ENCODE data around the gene KCNE1. TPM values are rescaled to one million over a fixed set of nuclear protein-coding genes. Genes with fewer than 3 reads are reported as not detected.
"Not testable (repeated sequence)": the region's sequence is repeated elsewhere in the genome, so short reads cannot be mapped to it uniquely, and the experiment has no call there.

Gene KCNE1
- total and polyA plus RNA-seq, 2 of the 4 experiments (the other 2 are of a cell fraction) = 0.46 to 0.90 TPM

DNA sequence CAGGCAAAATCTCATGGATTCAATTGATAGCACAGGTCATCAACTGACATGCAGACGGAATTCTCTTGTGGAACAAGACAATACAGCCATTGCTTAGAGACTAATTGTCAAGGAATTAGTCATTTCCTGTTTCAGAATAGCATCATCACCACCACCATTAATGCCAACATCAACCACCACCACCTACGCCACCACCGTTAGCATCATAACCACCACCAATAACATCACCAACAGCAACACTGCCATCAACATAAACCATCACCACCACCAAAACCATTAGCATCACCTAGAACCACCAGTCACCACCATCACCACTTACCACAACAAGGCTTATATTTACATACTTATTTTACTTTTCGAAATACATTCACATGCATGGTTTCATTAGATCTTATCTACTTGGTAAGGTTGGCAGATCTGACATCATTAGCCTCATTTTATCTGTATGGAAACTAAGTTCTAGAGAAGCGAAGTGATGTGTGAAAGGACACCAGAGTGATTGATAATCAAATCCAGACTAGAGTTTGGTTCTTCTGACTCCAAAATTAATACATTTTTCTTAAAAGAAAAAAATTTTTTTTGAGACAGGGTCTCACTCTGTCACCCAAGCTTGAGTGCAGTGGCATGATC, 94.4 kb downstream of the KCNE1 start:
- in situ Hi-C loops (cut with MboI; ENCODE audit: low sequenced_read_pairs); dilution Hi-C loops (cut with HindIII; ENCODE audit: low sequenced_read_pairs, unreplicated experiment); H3K4me3 ChIP-seq (ENCODE audit: insufficient read depth, low read depth, low read length); H3K4me1 ChIP-seq (ENCODE audit: control insufficient read depth, insufficient read depth, low read length); H2AFZ ChIP-seq (replicated peaks; ENCODE audit: low read length, poor library complexity); DNase-seq; H3K9me1 ChIP-seq (ENCODE audit: insufficient read depth, low read length); H3K56ac ChIP-seq (ENCODE audit: extremely low read depth, insufficient read depth, low read length); H3K14ac ChIP-seq (replicated peaks; ENCODE audit: low read depth, low read length); H3K27ac ChIP-seq (ENCODE audit: insufficient read depth, low read length); intact Hi-C loops (cut with micrococcal nuclease); H2BK15ac ChIP-seq (ENCODE audit: low read depth, low read length); H3K23ac ChIP-seq (ENCODE audit: low read depth, low read length); H4K8ac ChIP-seq (ENCODE audit: low read depth in 2 of 2, low read length in 2 of 2); H2BK5ac ChIP-seq (ENCODE audit: low read depth, low read length, poor library complexity, severe bottlenecking); H4K91ac ChIP-seq (ENCODE audit: insufficient read depth, low read depth, low read length); H4K20me1 ChIP-seq (ENCODE audit: insufficient read depth, low read length); H3K36me3 ChIP-seq (ENCODE audit: control insufficient read depth, insufficient read depth, low read length); POLR2A ChIA-PET (ENCODE audit: unreplicated experiment); H4K5ac ChIP-seq (ENCODE audit: low read depth, low read length); H3K9me3 ChIP-seq (ENCODE audit: control insufficient read depth, insufficient read depth, low read length); BruUV-seq (replicated peaks); H2AK9ac ChIP-seq (replicated peaks; ENCODE audit: low read depth, low read length, poor library complexity); ATAC-seq (ENCODE audit: low read depth); H3K4me2 ChIP-seq (ENCODE audit: low read depth, low read length); H3K9ac ChIP-seq (ENCODE audit: low read depth, low read length); H2BK120ac ChIP-seq (ENCODE audit: low read depth, low read length); H2BK20ac ChIP-seq (ENCODE audit: low read depth, low read length); CTCF ChIA-PET; H3K79me1 ChIP-seq (ENCODE audit: low read depth in 1 of 2, low read length in 2 of 2); H3K18ac ChIP-seq (ENCODE audit: low read depth, low read length); H2AK5ac ChIP-seq (ENCODE audit: low read depth, low read length); H3K27me3 ChIP-seq (ENCODE audit: control insufficient read depth, insufficient read depth, low read length); H3K4ac ChIP-seq (ENCODE audit: low read depth, low read length): not testable (repeated sequence)
- WGBS, 2 experiments (ENCODE audit: extremely low coverage in 2 of 2, insufficient read length in 1 of 2) = no CpG with 5 or more reads among the region's 5 CpGs

DNA sequence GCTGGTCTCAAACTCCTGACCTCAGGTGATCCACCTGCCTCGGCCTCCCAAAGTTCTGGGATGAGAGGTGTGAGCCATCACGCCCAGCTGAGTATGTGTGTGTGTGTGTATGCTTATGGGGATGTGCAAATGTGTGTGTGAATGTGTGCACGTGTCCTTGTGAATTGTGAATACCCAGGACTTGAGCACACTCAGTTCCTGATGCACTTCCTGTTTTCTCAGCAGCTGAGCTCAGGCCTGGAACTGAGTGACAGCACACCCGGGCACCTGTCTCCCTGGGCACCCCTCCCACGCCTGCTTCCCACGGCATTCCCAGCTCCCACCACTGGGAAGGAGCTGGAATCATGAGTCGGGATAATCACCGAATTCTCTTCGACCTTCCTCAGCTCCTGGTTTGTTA, 104.7 kb downstream of the KCNE1 start:
- H3K27ac ChIP-seq (ENCODE audit: insufficient read depth, low read length); POLR2A ChIA-PET (ENCODE audit: unreplicated experiment); H3K4me3 ChIP-seq (ENCODE audit: insufficient read depth, low read depth, low read length); H2BK5ac ChIP-seq (ENCODE audit: low read depth, low read length, poor library complexity, severe bottlenecking); H3K9me3 ChIP-seq (ENCODE audit: control insufficient read depth, insufficient read depth, low read length); H3K4me2 ChIP-seq (ENCODE audit: low read depth, low read length); dilution Hi-C loops (cut with HindIII; ENCODE audit: low sequenced_read_pairs, unreplicated experiment); H4K5ac ChIP-seq (ENCODE audit: low read depth, low read length); ATAC-seq (ENCODE audit: low read depth); H3K36me3 ChIP-seq (ENCODE audit: control insufficient read depth, insufficient read depth, low read length); H3K9ac ChIP-seq (ENCODE audit: low read depth, low read length); H4K20me1 ChIP-seq (ENCODE audit: insufficient read depth, low read length); H2BK120ac ChIP-seq (ENCODE audit: low read depth, low read length); H3K18ac ChIP-seq (ENCODE audit: low read depth, low read length); H3K79me1 ChIP-seq (ENCODE audit: low read depth in 1 of 2, low read length in 2 of 2); in situ Hi-C loops (cut with MboI; ENCODE audit: low sequenced_read_pairs); H2AK5ac ChIP-seq (ENCODE audit: low read depth, low read length); H3K56ac ChIP-seq (ENCODE audit: extremely low read depth, insufficient read depth, low read length); H2AK9ac ChIP-seq (replicated peaks; ENCODE audit: low read depth, low read length, poor library complexity); H3K4ac ChIP-seq (ENCODE audit: low read depth, low read length); DNase-seq; H4K8ac ChIP-seq (ENCODE audit: low read depth in 2 of 2, low read length in 2 of 2); intact Hi-C loops (cut with micrococcal nuclease); BruUV-seq (replicated peaks); H3K14ac ChIP-seq (replicated peaks; ENCODE audit: low read depth, low read length); CTCF ChIA-PET; H2BK15ac ChIP-seq (ENCODE audit: low read depth, low read length); H3K27me3 ChIP-seq (ENCODE audit: control insufficient read depth, insufficient read depth, low read length); H4K91ac ChIP-seq (ENCODE audit: insufficient read depth, low read depth, low read length); H3K4me1 ChIP-seq (ENCODE audit: control insufficient read depth, insufficient read depth, low read length); H3K9me1 ChIP-seq (ENCODE audit: insufficient read depth, low read length); H2AFZ ChIP-seq (replicated peaks; ENCODE audit: low read length, poor library complexity); H2BK20ac ChIP-seq (ENCODE audit: low read depth, low read length); H3K23ac ChIP-seq (ENCODE audit: low read depth, low read length): not testable (repeated sequence)
- WGBS, 2 experiments (ENCODE audit: extremely low coverage in 2 of 2, insufficient read length in 1 of 2) = no CpG with 5 or more reads among the region's 9 CpGs
